NCI-H2081 treated with DMSO at 0.1 percent for 48 hours (cell line): ENCODE measurements around the gene ALCAM.

ENCODE experiments used
- DNase-seq: peaks from one replicate; lab custom pipeline; 2025; lab: John Stamatoyannopoulos, UW

Gene ALCAM

GRCh38 chr3:105528955-105529354 lies 162.2 kb downstream of the ALCAM start:
- no peak for DNase-seq

- DNase-seq: no peak
Observed at GRCh38 chr3:105529456-105529855, 162.7 kb downstream of the ALCAM start.

- DNase-seq: no peak
Observed at GRCh38 chr3:105532251-105532650, 165.5 kb downstream of the ALCAM start.

GRCh38 chr3:105533960-105534359 lies 167.3 kb downstream of the ALCAM start:
- no peak for DNase-seq

GRCh38 chr3:105534491-105534890 lies 167.8 kb downstream of the ALCAM start:
- no peak for DNase-seq

GRCh38 chr3:105537371-105538080 lies 170.8 kb downstream of the ALCAM start:
- no peak for DNase-seq

- DNase-seq: no peak
Observed at GRCh38 chr3:105538483-105538882, 171.8 kb downstream of the ALCAM start.

- DNase-seq: no peak
Observed at GRCh38 chr3:105539897-105540296, 173.2 kb downstream of the ALCAM start.

- no peak for DNase-seq
Observed at GRCh38 chr3:105542282-105543019, 175.7 kb downstream of the ALCAM start.

- DNase-seq: no peak
Observed at GRCh38 chr3:105545051-105545450, 178.3 kb downstream of the ALCAM start.

- DNase-seq: no peak
Observed at GRCh38 chr3:105553851-105554250, 187.1 kb downstream of the ALCAM start.

- no peak for DNase-seq
Observed at GRCh38 chr3:105555206-105555605, 188.5 kb downstream of the ALCAM start.

- DNase-seq: no peak
Observed at GRCh38 chr3:105559856-105560255, 193.1 kb downstream of the ALCAM start.

GRCh38 chr3:105561876-105562275 lies 195.2 kb downstream of the ALCAM start:
- no peak for DNase-seq

GRCh38 chr3:105564546-105565288 lies 198.0 kb downstream of the ALCAM start:
- no peak for DNase-seq

GRCh38 chr3:105571005-105571404 lies 204.3 kb downstream of the ALCAM start:
- no peak for DNase-seq

GRCh38 chr3:105572501-105572900 lies 205.8 kb downstream of the ALCAM start:
- no peak for DNase-seq

GRCh38 chr3:105579439-105579838 lies 212.7 kb downstream of the ALCAM start:
- DNase-seq: no peak

- DNase-seq: peak; percentile 39
Observed at GRCh38 chr3:105580296-105580965, 213.7 kb downstream of the ALCAM start.

GRCh38 chr3:105582015-105582414 lies 215.3 kb downstream of the ALCAM start:
- DNase-seq: no peak

- DNase-seq: no peak
Observed at GRCh38 chr3:105584003-105584790, 217.5 kb downstream of the ALCAM start.
